OCI-LY1 (cell line): ENCODE data around the gene IPO13.

ENCODE experiments used
- H2AFZ ChIP-seq: fragments of 200-600 bp; sonication (generic), shearing (Covaris generic); 2 replicates; pipeline ENCODE4 v1.6.0; 2014; ENCODE audit warnings: antibody characterized with exemption, mild to moderate bottlenecking, low read length
- H3F3A ChIP-seq: fragments of 200-600 bp; sonication (generic), shearing (Covaris generic); 2 replicates; pipeline ENCODE4 v1.6.0; 2014; ENCODE audit warnings: mild to moderate bottlenecking, antibody characterized with exemption, low read length, moderate library complexity; ENCODE audit not compliant: insufficient read depth
- H3K27ac ChIP-seq: fragments of 200-600 bp; sonication (generic); 2 replicates; pipeline ENCODE4 v1.5.1; 2014; ENCODE audit warnings: low read length, mixed run types, mild to moderate bottlenecking, low read depth; ENCODE audit not compliant: poor library complexity, severe bottlenecking
- H3K27me3 ChIP-seq: fragments of 200-600 bp; sonication (generic); 2 replicates; pipeline ENCODE4 v1.6.0; 2014; ENCODE audit warnings: antibody characterized with exemption, mild to moderate bottlenecking, low read length, moderate library complexity; ENCODE audit not compliant: insufficient read depth
- H3K36me3 ChIP-seq: fragments of 200-600 bp; sonication (generic); 2 replicates; pipeline ENCODE4 v1.6.1; 2014; ENCODE audit warnings: mild to moderate bottlenecking, antibody characterized with exemption, low read length, moderate library complexity, mixed read lengths; ENCODE audit not compliant: insufficient read depth
- H3K4me1 ChIP-seq: fragments of 200-600 bp; sonication (generic); 2 replicates; pipeline ENCODE4 v1.5.1; 2014; ENCODE audit warnings: mild to moderate bottlenecking, low read length, moderate library complexity; ENCODE audit not compliant: insufficient read depth, severe bottlenecking
- H3K4me2 ChIP-seq: fragments of 200-600 bp; sonication (generic), shearing (Covaris generic); 2 replicates; pipeline ENCODE4 v1.6.1; 2014; ENCODE audit warnings: low read length
- H3K4me3 ChIP-seq: fragments of 200-600 bp; sonication (generic); 2 replicates; pipeline ENCODE4 v1.5.1; 2014; ENCODE audit warnings: low read length, low read depth, mild to moderate bottlenecking, mixed read lengths; ENCODE audit not compliant: poor library complexity, severe bottlenecking
- H3K79me2 ChIP-seq: fragments of 200-600 bp; shearing (Covaris generic); 2 replicates; pipeline ENCODE4 v1.6.1; 2016; ENCODE audit warnings: mixed run types, low read length, mixed read lengths; ENCODE audit not compliant: insufficient read depth
- H3K9ac ChIP-seq: fragments of 200-600 bp; sonication (generic), shearing (Covaris generic); 2 replicates; pipeline ENCODE4 v1.6.1; 2014; ENCODE audit warnings: mild to moderate bottlenecking, low read length, mixed read lengths
- H3K9me2 ChIP-seq: fragments of 200-600 bp; sonication (generic), shearing (Covaris generic); 2 replicates; pipeline ENCODE4 v1.6.1; 2014; ENCODE audit warnings: low read depth, mild to moderate bottlenecking, low read length, mixed read lengths
- H3K9me3 ChIP-seq: fragments of 200-600 bp; shearing (Covaris generic); 2 replicates; pipeline ENCODE4 v1.6.1; 2014; ENCODE audit warnings: low read length, mixed read lengths
- H4K20me1 ChIP-seq: fragments of 200-600 bp; sonication (generic), shearing (Covaris generic); 2 replicates; pipeline ENCODE4 v1.6.0; 2016; ENCODE audit warnings: mild to moderate bottlenecking, low read length; ENCODE audit not compliant: insufficient read depth
- EZH2 ChIP-seq: fragments of 200-600 bp; sonication (generic), shearing (Covaris generic); IDR thresholded peaks from 2 replicates; pipeline ENCODE4 v1.8.0; 2017; ENCODE audit warnings: borderline replicate concordance, mixed run types, mild to moderate bottlenecking, antibody characterized with exemption, low read length, moderate library complexity, mixed read lengths
- TF ChIP-seq, protein P1 (sequence below): fragments of 200-600 bp; sonication (generic), shearing (Covaris generic); IDR thresholded peaks from 2 replicates; pipeline ENCODE4 v1.5.1; 2017; ENCODE audit warnings: mild to moderate bottlenecking, antibody characterized with exemption, low read length, moderate library complexity, mixed read lengths

The IPO13 gene

DNA sequence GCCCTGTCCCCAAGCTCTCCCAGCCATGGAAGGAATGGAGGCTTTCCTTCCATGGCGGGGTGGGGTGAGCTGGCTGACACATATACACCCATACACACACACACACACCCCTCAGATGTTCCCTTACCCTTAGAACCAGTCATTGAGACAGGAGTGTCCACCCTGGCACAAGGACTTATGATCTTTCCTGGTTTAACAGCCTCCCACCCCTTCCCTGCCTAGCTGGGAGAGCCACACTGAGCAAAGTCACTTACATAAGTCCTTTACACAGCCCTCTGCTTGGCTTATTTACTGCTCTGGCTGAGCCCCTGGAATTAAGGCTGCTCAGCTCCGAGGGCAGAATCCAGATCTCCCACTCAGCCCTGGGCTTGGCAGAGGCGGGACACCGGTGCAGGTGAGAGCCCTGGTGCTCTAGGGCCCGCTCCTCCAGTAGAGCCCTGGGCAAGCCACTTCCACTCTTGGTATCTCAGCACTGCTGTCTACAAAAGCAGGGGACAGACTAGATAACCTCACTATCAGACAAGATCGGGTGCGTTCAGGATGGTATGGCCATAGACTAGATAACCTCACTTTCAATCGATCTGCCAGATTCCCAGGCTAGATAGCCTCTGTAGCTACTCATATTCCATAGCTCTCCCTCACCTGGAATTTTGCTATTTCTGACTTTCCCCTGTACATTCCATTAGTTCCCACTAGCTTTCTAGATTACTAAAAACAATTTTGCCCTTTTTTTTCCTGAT is 67.8 kb downstream of the IPO13 start:
- Histone ChIP-seq H3K4me3 (no peak overlapping the region), H4K20me1 (no peaks in the 10 kb centered on the region), H3K9me2 (no peaks in the 10 kb centered on the region), H3K4me1 (no peaks in the 10 kb centered on the region), H2AFZ (no peak overlapping the region), H3K4me2 (no peak overlapping the region), H3K27me3 (no peaks in the 10 kb centered on the region; the same call in 1 of the 2 replicates), H3K9me3 (no peaks in the 10 kb centered on the region), H3K9ac (no peak overlapping the region), H3K27ac (no peak overlapping the region), H3F3A (no peaks in the 10 kb centered on the region), H3K36me3 (no peaks in the 10 kb centered on the region), H3K79me2 (no peaks in the 10 kb centered on the region)
- TF ChIP-seq EZH2 = no peak
- TF ChIP-seq, protein P1, sequence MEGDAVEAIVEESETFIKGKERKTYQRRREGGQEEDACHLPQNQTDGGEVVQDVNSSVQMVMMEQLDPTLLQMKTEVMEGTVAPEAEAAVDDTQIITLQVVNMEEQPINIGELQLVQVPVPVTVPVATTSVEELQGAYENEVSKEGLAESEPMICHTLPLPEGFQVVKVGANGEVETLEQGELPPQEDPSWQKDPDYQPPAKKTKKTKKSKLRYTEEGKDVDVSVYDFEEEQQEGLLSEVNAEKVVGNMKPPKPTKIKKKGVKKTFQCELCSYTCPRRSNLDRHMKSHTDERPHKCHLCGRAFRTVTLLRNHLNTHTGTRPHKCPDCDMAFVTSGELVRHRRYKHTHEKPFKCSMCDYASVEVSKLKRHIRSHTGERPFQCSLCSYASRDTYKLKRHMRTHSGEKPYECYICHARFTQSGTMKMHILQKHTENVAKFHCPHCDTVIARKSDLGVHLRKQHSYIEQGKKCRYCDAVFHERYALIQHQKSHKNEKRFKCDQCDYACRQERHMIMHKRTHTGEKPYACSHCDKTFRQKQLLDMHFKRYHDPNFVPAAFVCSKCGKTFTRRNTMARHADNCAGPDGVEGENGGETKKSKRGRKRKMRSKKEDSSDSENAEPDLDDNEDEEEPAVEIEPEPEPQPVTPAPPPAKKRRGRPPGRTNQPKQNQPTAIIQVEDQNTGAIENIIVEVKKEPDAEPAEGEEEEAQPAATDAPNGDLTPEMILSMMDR = no peak

DNA sequence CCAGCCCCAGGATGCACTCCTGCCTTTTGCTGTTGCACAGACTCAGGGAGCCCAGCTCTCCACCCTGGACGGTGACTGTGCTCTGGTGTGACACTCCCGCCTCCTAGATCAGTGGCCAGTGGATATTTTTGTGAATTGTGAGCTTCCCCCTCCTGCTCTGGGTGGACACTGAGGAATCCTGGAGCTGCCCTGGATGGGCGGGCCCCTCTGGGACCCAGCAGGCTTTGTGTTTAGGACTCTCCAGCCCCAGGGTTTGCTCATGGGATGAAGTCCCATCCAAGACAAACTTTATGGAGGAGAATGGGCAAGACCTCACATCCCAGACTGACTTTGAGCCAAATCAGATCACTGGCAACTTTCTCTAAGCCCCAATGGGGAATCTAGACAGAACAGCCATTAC is 68.5 kb downstream of the IPO13 start:
- H3K27ac ChIP-seq = no peak overlapping the region
- no peaks in the 10 kb centered on the region for H3K9me2 ChIP-seq
- no peaks in the 10 kb centered on the region for H4K20me1 ChIP-seq
- H3K9ac ChIP-seq = no peak overlapping the region
- no peaks in the 10 kb centered on the region for H3K36me3 ChIP-seq
- no peaks in the 10 kb centered on the region for H3K79me2 ChIP-seq
- H3K4me2 ChIP-seq = no peak overlapping the region
- H3K27me3 ChIP-seq = no peaks in the 10 kb centered on the region; the same call in 1 of the 2 replicates
- no peak overlapping the region for H2AFZ ChIP-seq
- H3F3A ChIP-seq = no peaks in the 10 kb centered on the region
- H3K4me1 ChIP-seq = no peaks in the 10 kb centered on the region
- H3K9me3 ChIP-seq = no peaks in the 10 kb centered on the region
- H3K4me3 ChIP-seq = no peak overlapping the region
- TF ChIP-seq EZH2 = no peak
- TF ChIP-seq, protein P1 = no peak

DNA sequence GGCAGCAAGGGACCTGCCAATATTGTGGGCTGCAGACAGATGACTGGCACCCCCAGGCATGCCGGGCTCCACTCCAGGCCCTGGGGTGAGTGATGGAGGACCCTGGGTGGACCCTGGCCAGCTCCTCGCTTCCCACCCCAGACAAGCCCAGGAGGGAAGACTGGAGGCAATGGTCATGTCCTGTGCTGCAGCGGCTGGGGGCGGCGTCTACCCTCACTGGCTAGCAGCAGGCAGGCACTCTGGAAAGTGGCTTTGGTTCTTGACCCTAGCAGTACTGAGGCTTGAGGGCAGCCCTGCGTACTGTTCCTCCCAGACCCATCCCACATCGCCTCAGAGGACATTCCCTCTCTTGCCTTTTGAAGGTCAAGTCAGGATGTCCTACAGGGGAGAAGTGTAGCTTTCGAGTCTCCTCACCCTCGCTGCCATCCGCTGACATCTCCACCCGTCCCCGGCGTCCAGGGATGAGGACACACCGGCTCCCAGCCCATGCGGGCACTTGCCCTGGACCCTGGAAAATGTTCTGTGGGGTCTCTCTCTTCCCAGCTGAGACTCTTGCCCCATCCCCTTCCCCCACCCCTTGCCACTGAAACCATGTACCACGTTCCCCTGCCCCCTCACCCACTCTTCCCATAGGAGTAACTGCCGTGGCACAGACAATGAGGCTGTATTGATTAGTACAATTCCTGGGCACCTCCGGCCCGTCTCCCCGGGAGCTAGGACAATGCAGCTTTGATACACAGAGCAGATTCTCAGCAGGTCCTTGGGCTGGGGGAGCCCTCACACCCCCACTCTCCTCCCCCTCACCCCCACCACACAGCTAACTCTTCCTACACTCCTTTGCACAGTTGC is 69.5 kb downstream of the IPO13 start:
- H3K27me3 ChIP-seq = no peaks in the 10 kb centered on the region; the same call in 1 of the 2 replicates
- H3F3A ChIP-seq = no peaks in the 10 kb centered on the region
- no peaks in the 10 kb centered on the region for H4K20me1 ChIP-seq
- no peak overlapping the region for H3K9ac ChIP-seq
- TF ChIP-seq EZH2 = no peak
- TF ChIP-seq, protein P1 = no peak
- H3K4me3 ChIP-seq = no peak overlapping the region
- no peaks in the 10 kb centered on the region for H3K79me2 ChIP-seq
- no peaks in the 10 kb centered on the region for H3K9me3 ChIP-seq
- H3K9me2 ChIP-seq = no peaks in the 10 kb centered on the region
- no peak overlapping the region for H3K4me2 ChIP-seq
- no peak overlapping the region for H3K27ac ChIP-seq
- H3K4me1 ChIP-seq = no peaks in the 10 kb centered on the region
- H3K36me3 ChIP-seq = no peaks in the 10 kb centered on the region
- H2AFZ ChIP-seq = no peak overlapping the region
